ENCODE results near the gene MALAT1. TPM values are rescaled to one million over a fixed set of nuclear protein-coding genes. Genes with fewer than 3 reads are reported as not detected.
A peak's percentile ranks its signal among the peaks of the same experiment; 100 is the strongest.

MALAT1 gene
- total and polyA plus RNA-seq, 10 of the 15 experiments (the other 5 are each of a cell fraction or from before 2014, with no cell fraction given) = 448 to 8,160 (median 2,019) TPM

DNA sequence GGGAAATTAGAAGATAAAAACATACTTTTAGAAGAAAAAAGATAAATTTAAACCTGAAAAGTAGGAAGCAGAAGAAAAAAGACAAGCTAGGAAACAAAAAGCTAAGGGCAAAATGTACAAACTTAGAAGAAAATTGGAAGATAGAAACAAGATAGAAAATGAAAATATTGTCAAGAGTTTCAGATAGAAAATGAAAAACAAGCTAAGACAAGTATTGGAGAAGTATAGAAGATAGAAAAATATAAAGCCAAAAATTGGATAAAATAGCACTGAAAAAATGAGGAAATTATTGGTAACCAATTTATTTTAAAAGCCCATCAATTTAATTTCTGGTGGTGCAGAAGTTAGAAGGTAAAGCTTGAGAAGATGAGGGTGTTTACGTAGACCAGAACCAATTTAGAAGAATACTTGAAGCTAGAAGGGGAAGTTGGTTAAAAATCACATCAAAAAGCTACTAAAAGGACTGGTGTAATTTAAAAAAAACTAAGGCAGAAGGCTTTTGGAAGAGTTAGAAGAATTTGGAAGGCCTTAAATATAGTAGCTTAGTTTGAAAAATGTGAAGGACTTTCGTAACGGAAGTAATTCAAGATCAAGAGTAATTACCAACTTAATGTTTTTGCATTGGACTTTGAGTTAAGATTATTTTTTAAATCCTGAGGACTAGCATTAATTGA is 1.0 kb downstream of the MALAT1 start:
- POLR2A ChIA-PET = interaction anchor here (0.7 to 16.2 kb wide), 18 partner anchors 6 to 138 kb away, joined by 3 to 429 read pairs (median 8); partner anchors contain the start of genes NEAT1, SCYL1, SIPA1 and ZNRD2
- Histone ChIP-seq H4K20me1 (ENCODE audit: control insufficient read depth, insufficient read depth) (peaks cover 5% of the 10 kb centered on the region), H3K27me3 (replicated peaks in 1 of 2; ENCODE audit: control insufficient read depth in 2 of 2, insufficient read depth in 2 of 2, low read length in 1 of 2) (no peaks in the 10 kb centered on the region), H3K36me3 (ENCODE audit: control insufficient read depth in 2 of 2, insufficient read depth in 2 of 2, low read length in 1 of 2) (peaks cover 0 to 22% of the 10 kb centered on the region in 2 experiments), H3K27ac (ENCODE audit: control insufficient read depth, insufficient read depth) (peak overlapping the region; percentile 100), H3K4me2 (ENCODE audit: control insufficient read depth, insufficient read depth) (peak overlapping the region; percentile 30; the same call in 1 of the 2 replicates), H3K9me3 (replicated peaks; ENCODE audit: control insufficient read depth, insufficient read depth, low read length) (no peaks in the 10 kb centered on the region), H2AFZ (ENCODE audit: control insufficient read depth, low read depth, low read length) (no peak overlapping the region), H3K4me1 (ENCODE audit: control insufficient read depth, insufficient read depth, low read length) (peaks cover 16% of the 10 kb centered on the region), H3K79me2 (ENCODE audit: control insufficient read depth, insufficient read depth, low read length) (peaks cover 94% of the 10 kb centered on the region), H3K9ac (ENCODE audit: control insufficient read depth, insufficient read depth, low read length) (peak overlapping the region; percentile 100), H3K4me3 (peak overlapping the region; percentile 98)
- BruUV-seq (replicated peaks) = no TSS peak
- ATAC-seq = no peak
- intact Hi-C loops (cut with micrococcal nuclease; ENCODE audit: unreplicated experiment) (loop anchor here (5.0 kb wide), 2 partner anchors 43 to 118 kb away; partner anchors contain the start of gene SLC25A45), in situ Hi-C loops (cut with MboI) (no loop called here)
- RAD21 ChIA-PET (ENCODE audit: unreplicated experiment) = interaction anchor here (0.6 to 14.2 kb wide), 17 partner anchors 8 to 627 kb away, joined by 3 to 282 read pairs (median 4); partner anchors contain the start of genes DPF2, FRMD8 and NEAT1
- DNase-seq (ENCODE audit: low read depth, low spot score) = no peak
- WGBS (ENCODE audit: insufficient coverage, insufficient replicate concordance, low lambda C conversion rate, missing lambda C conversion rate) = 0% methylated on average over 3 of the region's 3 CpGs
- CTCF ChIA-PET = interaction anchor here (0.8 to 27.9 kb wide), 9 partner anchors 7 to 122 kb away, joined by 3 to 728 read pairs (median 14); partner anchors contain the start of genes NEAT1 and ZNRD2
- SMC1A ChIA-PET (ENCODE audit: uncharacterized antibody, unreplicated experiment) = interaction anchor here (1.2 to 19.3 kb wide), 10 partner anchors 7 to 115 kb away, joined by 3 to 481 read pairs (median 19); partner anchors contain the start of gene NEAT1
- FAIRE-seq = no peak
- TF ChIP-seq PML (IDR thresholded peaks at IDR 0.05; ENCODE audit: low read length) (no peak), ZNF24 (IDR thresholded peaks at IDR 0.05) (no peak), EZH2 (IDR thresholded peaks at IDR 0.05; ENCODE audit: borderline replicate concordance, control insufficient read depth, low read depth, low read length) (no peak), MEF2B (IDR thresholded peaks at IDR 0.05; ENCODE audit: partially characterized antibody, poor library complexity, severe bottlenecking) (no peak), RAD21 (IDR thresholded peaks at IDR 0.05; ENCODE audit: insufficient read depth, low read depth, low read length) (no peak), SIN3A (IDR thresholded peaks at IDR 0.05; ENCODE audit: low read depth, low read length) (0 out of 2 replicates have a peak, but pooled peaks have one; percentile 28), CREM (IDR thresholded peaks at IDR 0.05; ENCODE audit: low read depth) (no peak), TBL1XR1 (IDR thresholded peaks at IDR 0.05; ENCODE audit: low read depth, low read length) (0 out of 2 replicates have a peak, but pooled peaks have one; percentile 5), KAT2A (conservative IDR thresholded peaks at IDR 0.05; ENCODE audit: control insufficient read depth, low read depth, low read length) (no peak), ZNF622 (IDR thresholded peaks at IDR 0.05) (no peak)
- TF ChIP-seq, protein P1, sequence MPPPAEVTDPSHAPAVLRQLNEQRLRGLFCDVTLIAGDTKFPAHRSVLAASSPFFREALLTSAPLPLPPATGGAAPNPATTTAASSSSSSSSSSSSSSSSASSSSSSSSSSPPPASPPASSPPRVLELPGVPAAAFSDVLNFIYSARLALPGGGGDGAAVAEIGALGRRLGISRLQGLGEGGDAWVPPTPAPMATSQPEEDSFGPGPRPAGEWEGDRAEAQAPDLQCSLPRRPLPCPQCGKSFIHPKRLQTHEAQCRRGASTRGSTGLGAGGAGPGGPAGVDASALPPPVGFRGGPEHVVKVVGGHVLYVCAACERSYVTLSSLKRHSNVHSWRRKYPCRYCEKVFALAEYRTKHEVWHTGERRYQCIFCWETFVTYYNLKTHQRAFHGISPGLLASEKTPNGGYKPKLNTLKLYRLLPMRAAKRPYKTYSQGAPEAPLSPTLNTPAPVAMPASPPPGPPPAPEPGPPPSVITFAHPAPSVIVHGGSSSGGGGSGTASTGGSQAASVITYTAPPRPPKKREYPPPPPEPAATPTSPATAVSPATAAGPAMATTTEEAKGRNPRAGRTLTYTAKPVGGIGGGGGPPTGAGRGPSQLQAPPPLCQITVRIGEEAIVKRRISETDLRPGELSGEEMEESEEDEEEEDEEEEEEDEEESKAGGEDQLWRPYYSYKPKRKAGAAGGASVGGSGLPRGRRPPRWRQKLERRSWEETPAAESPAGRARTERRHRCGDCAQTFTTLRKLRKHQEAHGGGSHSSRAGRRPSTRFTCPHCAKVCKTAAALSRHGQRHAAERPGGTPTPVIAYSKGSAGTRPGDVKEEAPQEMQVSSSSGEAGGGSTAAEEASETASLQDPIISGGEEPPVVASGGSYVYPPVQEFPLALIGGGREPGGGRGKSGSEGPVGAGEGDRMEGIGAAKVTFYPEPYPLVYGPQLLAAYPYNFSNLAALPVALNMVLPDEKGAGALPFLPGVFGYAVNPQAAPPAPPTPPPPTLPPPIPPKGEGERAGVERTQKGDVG (CRISPR knock-in tag; IDR thresholded peaks at IDR 0.05) = no peak
- TF ChIP-seq, protein P2, sequence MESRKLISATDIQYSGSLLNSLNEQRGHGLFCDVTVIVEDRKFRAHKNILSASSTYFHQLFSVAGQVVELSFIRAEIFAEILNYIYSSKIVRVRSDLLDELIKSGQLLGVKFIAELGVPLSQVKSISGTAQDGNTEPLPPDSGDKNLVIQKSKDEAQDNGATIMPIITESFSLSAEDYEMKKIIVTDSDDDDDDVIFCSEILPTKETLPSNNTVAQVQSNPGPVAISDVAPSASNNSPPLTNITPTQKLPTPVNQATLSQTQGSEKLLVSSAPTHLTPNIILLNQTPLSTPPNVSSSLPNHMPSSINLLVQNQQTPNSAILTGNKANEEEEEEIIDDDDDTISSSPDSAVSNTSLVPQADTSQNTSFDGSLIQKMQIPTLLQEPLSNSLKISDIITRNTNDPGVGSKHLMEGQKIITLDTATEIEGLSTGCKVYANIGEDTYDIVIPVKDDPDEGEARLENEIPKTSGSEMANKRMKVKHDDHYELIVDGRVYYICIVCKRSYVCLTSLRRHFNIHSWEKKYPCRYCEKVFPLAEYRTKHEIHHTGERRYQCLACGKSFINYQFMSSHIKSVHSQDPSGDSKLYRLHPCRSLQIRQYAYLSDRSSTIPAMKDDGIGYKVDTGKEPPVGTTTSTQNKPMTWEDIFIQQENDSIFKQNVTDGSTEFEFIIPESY (IDR thresholded peaks at IDR 0.05) = no peak
- TF ChIP-seq, protein P3, sequence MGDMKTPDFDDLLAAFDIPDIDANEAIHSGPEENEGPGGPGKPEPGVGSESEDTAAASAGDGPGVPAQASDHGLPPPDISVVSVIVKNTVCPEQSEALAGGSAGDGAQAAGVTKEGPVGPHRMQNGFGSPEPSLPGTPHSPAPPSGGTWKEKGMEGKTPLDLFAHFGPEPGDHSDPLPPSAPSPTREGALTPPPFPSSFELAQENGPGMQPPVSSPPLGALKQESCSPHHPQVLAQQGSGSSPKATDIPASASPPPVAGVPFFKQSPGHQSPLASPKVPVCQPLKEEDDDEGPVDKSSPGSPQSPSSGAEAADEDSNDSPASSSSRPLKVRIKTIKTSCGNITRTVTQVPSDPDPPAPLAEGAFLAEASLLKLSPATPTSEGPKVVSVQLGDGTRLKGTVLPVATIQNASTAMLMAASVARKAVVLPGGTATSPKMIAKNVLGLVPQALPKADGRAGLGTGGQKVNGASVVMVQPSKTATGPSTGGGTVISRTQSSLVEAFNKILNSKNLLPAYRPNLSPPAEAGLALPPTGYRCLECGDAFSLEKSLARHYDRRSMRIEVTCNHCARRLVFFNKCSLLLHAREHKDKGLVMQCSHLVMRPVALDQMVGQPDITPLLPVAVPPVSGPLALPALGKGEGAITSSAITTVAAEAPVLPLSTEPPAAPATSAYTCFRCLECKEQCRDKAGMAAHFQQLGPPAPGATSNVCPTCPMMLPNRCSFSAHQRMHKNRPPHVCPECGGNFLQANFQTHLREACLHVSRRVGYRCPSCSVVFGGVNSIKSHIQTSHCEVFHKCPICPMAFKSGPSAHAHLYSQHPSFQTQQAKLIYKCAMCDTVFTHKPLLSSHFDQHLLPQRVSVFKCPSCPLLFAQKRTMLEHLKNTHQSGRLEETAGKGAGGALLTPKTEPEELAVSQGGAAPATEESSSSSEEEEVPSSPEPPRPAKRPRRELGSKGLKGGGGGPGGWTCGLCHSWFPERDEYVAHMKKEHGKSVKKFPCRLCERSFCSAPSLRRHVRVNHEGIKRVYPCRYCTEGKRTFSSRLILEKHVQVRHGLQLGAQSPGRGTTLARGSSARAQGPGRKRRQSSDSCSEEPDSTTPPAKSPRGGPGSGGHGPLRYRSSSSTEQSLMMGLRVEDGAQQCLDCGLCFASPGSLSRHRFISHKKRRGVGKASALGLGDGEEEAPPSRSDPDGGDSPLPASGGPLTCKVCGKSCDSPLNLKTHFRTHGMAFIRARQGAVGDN (IDR thresholded peaks at IDR 0.05) = no peak

All from GM12878 (cell line).